Dermis microvascular lymphatic vessel endothelial cell (primary cell): ENCODE data around the gene GTF3C2. TPM values are rescaled to one million over a fixed set of nuclear protein-coding genes. Genes with fewer than 3 reads are reported as not detected.

Source experiments
- DNase-seq, 2 donors: peaks; one replicate each; pipeline versions ENCODE4 v3.0.0 to v3.0.0-alpha.2; 2010; ENCODE audit warnings: low read depth in 2 of 2
- total RNA-seq: library from RNA; depleted of rRNA; stranded (reverse); fragments of >200 nt; gene quantifications from 2 replicates; pipeline ENCODE4 v1.2.1, GENCODE V29; 2014

The GTF3C2 gene, protein sequence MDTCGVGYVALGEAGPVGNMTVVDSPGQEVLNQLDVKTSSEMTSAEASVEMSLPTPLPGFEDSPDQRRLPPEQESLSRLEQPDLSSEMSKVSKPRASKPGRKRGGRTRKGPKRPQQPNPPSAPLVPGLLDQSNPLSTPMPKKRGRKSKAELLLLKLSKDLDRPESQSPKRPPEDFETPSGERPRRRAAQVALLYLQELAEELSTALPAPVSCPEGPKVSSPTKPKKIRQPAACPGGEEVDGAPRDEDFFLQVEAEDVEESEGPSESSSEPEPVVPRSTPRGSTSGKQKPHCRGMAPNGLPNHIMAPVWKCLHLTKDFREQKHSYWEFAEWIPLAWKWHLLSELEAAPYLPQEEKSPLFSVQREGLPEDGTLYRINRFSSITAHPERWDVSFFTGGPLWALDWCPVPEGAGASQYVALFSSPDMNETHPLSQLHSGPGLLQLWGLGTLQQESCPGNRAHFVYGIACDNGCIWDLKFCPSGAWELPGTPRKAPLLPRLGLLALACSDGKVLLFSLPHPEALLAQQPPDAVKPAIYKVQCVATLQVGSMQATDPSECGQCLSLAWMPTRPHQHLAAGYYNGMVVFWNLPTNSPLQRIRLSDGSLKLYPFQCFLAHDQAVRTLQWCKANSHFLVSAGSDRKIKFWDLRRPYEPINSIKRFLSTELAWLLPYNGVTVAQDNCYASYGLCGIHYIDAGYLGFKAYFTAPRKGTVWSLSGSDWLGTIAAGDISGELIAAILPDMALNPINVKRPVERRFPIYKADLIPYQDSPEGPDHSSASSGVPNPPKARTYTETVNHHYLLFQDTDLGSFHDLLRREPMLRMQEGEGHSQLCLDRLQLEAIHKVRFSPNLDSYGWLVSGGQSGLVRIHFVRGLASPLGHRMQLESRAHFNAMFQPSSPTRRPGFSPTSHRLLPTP
- total RNA-seq = 18.0 and 25.5 TPM in 2 replicates

DNA sequence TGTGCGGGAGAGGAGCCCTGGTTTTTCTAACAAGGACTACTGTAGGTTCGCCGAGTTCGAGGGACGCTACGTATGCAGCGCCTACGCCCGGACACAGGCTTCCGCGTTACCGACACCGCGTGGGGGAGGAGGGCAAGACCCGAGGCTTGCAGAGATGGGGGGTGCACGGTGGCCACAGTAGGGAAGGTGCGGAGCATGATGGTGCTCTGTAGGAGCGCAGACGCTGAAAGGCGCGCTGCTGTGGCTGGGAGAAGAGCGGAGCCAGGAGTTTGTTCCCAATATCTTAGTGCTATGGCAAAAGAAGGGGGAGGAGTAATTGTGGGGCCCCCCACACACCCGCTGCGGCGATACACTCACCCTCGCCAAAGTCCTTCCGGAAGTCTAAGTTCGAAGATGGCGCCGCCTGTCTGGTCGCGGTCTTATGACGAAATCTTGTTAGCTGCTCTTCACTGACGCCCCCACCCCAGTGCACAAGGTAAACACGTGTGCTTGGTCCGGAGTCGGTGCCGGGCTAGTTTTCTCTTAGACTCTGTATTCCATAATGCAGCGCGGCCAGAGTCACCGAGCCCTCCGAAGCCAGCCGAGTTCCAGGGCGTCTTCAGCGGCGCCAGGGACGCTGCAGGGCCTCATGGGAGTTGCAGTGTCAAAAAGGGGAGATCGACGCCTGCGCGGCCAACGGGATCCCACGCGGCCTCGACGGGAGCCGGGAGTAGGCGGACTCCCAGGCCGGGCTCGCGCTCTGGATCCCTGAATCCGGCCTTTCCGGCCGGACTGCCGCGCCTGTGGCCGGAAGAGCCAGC, at the start of gene GTF3C2:
Gene GTF3C2 (minus strand): TSS at position 383 of the 800 bp plus-strand sequence. CDS start 13,210 bp downstream, outside the sequence.
- peak; percentile 93 to 98 for DNase-seq

DNA sequence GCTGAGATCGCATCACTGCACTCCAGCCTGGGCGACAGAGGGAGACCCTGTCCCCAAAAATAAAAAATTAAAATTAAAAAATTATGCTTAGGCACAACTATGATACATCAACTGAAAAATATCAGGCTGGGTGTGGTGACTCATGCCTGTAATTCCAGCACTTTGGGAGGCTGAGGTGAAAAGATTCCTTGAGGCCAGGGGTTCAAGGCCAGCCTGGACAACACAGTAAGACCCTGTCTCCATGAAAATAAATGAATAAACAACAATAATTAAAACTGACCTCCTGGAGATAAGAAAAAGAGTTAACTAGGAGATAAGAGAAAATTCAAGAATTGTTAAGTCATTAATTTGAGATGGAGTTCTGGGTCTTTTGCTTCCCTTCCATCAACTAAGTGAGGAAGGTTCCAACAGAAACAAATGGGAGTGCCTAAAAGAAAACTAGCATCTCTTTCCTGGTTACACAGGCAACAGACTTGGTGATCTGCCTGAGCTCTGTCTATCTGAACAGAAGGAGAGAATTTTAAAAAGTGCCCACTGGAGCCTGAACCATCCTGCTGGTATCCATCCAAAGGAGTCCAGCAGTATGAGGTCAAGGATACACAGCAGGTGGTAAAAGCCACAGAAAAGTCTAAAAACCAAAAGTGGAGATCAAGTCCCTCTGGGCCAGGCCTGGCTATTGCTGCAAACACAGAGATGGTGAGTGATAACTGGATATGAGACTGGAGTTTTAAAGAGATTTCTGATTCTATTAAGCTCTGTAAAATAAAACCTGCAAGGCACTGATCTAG, 44.0 kb upstream of the GTF3C2 start:
- no peak for DNase-seq

DNA sequence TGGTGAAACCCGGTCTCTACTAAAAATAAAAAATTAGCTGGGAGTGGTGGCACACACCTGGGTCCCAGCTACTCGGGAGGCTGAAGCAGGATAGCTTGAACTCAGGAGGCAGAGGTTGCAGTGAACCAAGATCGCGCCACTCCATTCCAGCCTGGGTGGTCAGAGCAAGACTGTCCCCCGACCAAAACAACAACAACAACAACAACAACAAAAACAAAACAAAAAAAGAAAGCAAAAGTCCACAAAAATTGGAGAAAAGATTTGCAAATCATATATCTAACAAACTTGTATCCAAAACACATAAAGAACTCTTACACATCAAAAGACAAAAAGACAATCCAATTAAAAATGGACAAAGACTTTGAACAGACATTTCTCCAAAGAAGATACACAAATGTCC, 42.4 kb upstream of the GTF3C2 start:
- DNase-seq = no peak

GRCh38 chr2:27393225-27393624, 36.7 kb upstream of the GTF3C2 start:
- no peak for DNase-seq

- no peak for DNase-seq
These were observed 34.5 kb upstream of the GTF3C2 start for GRCh38 chr2:27390822-27391679.

DNA sequence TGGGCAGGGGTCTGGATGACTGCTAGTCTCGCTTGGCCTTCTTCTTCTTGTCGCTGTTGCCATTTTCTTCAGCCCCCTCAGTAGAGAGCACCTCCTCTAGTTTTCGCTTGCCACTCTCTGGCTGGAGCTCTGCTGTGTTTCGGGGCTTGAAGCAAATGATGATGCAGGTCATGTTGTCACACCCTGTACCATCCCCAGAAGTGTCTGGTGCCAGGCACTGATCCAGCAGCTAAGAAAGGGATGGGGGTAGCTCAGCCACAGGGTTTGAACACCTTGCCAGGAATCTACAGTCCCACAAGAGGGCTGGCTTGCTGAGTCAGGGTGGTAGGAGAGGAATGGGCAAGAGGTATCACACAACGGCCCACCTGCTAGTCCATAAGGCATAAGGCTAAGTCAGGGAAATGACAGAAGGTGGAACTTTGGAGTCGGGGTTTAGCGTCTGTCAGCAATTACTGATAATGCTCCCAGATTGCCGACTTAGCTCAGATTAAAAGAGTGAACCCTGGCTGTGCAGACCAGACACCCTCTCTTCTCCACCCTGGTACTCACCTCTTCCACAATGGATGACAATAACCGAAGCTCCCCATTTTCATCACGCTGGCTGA, 25.1 kb upstream of the GTF3C2 start:
- DNase-seq = no peak

GRCh38 chr2:27380626-27381545, 24.3 kb upstream of the GTF3C2 start, which contains the start of gene ZNF513:
ZNF513 (minus strand) TSS chr2:27380734; CDS start chr2:27380526, 208 bp downstream.
- DNase-seq = peak; percentile 88 to 96

- DNase-seq = peak in 1 of 2 donors; percentile 52
These were observed 23.5 kb upstream of the GTF3C2 start for GRCh38 chr2:27379836-27380625.

DNA sequence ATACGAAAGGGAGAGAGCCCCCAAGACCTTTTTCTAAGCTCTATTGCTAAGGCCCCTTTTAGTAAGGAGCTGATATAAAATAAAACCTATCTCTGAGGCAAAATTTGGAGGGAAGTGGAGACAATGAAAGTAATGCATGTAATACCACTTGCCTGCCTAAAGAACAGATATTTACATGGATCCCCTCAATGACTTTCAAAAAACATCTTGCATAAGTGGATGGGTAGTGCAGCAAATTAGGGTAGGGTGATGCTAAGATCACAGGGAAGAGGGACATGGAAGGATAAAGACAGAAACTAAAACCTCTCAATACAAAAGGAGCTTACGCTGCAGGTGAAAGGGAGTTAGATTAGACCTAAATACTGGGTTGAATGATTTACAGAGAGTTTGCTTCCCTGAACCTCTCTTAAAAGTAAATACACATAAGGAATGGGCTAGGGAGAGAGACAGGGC, 22.8 kb upstream of the GTF3C2 start:
- DNase-seq = no peak

- no peak for DNase-seq
These were observed 22.3 kb upstream of the GTF3C2 start for GRCh38 chr2:27378809-27379290.

DNA sequence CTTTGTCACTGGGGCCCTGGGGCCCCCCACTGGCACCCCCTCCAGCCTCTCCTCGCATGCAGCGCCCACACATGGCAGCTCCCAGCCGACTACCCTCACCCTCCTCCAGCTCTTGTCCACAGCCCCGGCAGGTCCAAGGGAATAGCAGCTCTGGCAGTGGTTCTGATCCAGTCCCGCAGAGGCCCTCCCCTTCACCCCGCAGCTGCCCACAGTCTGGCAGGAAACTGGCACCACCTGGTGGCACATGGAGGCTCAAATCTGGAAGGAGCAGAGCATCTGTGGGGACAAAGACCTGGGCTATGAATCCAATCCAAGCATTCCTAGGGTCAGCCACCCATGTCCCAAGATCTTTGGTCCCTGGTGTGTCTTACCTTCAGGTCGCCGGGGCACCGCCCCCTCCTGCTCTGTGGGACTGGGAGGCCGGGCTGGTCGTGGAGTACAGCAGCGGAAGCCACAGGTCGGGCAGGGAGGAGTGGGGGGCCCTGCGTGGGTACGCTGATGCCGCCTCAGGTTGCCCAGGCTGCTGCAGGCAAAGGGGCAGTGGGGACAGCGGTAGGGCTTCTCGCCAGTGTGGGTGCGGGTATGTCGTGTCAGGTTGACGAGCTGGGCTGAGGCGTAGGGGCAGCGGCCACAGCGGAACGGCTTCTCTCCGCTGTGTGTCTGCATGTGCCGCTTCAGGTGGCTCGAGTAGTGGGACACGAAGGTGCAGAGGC, 21.7 kb upstream of the GTF3C2 start:
- DNase-seq = no peak

- no peak for DNase-seq
These were observed 21.1 kb upstream of the GTF3C2 start for GRCh38 chr2:27377618-27378095.

DNA sequence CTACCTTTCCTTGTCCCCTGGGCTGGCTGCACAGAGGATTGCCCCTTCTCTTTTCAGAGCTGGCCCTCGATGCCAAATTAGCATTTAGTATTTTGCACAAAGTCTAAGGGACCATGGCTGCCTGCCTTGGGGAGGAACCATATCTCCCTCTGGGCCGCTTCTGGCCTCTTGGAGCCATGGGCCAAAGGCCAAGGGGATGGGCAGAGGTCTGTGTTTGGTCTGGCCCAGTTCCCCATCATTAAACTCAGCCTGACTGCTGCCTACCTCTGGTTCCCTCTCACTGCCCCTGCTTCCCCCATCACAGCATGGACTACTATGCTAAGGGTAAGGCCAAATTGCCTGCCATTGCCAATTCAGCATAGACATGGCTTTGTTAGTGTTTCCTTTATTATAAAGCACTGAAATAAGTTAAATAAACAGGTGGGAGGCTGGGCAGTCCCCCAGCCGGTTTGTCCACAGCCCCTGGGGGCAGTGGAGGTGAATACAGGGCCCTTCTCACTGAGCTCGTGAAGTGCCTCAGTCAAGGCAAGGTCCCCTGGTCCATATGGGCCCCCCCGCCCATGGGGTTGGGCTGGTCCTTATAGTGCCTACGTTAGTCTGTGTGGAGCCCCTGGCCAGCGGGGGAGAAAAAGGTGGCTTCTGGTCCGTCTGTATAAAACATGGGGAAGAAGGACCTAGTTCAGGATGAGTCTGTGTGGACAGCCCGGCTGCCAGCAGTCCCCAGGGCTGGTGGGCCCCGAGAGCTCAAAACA, 20.5 kb upstream of the GTF3C2 start:
- no peak for DNase-seq

GRCh38 chr2:27376151-27376865, 19.7 kb upstream of the GTF3C2 start:
- DNase-seq = no peak
